HG02870 (cell line): ENCODE data around the gene MAP2.

Source experiments
- ATAC-seq: cut with Tn5 transposase; IDR thresholded peaks from one replicate; pipeline ENCODE4 v1.9.1; 2021; ENCODE audit warnings: mild to moderate bottlenecking, moderate library complexity; ENCODE audit not compliant: unreplicated experiment

MAP2 gene

GRCh38 chr2:209636076-209636475 lies 212.2 kb downstream of the MAP2 start:
- no peak for ATAC-seq

GRCh38 chr2:209637293-209637692 lies 213.4 kb downstream of the MAP2 start:
- no peak for ATAC-seq

GRCh38 chr2:209638346-209638745 lies 214.5 kb downstream of the MAP2 start:
- ATAC-seq: no peak

GRCh38 chr2:209640358-209640757 lies 216.5 kb downstream of the MAP2 start:
- no peak for ATAC-seq

- no peak for ATAC-seq
These were observed 218.4 kb downstream of the MAP2 start for GRCh38 chr2:209642146-209642820.

- ATAC-seq: no peak
These were observed 221.0 kb downstream of the MAP2 start for GRCh38 chr2:209644842-209645241.

- no peak for ATAC-seq
These were observed 224.9 kb downstream of the MAP2 start for GRCh38 chr2:209648714-209649113.

- ATAC-seq: no peak
These were observed 229.3 kb downstream of the MAP2 start for GRCh38 chr2:209653134-209653533.

GRCh38 chr2:209661286-209661894 lies 237.5 kb downstream of the MAP2 start:
- no peak for ATAC-seq

- ATAC-seq: no peak
These were observed 238.2 kb downstream of the MAP2 start for GRCh38 chr2:209662021-209662420.

- no peak for ATAC-seq
These were observed 239.3 kb downstream of the MAP2 start for GRCh38 chr2:209663139-209663538.

GRCh38 chr2:209663656-209664055 lies 239.8 kb downstream of the MAP2 start:
- no peak for ATAC-seq

GRCh38 chr2:209666296-209666695 lies 242.4 kb downstream of the MAP2 start:
- ATAC-seq: no peak

- ATAC-seq: no peak
These were observed 247.3 kb downstream of the MAP2 start for GRCh38 chr2:209671020-209671680.

- ATAC-seq: no peak
These were observed 250.0 kb downstream of the MAP2 start for GRCh38 chr2:209673811-209674210.

- ATAC-seq: no peak
These were observed 256.7 kb downstream of the MAP2 start for GRCh38 chr2:209680596-209680995.

- ATAC-seq: no peak
These were observed 257.4 kb downstream of the MAP2 start for GRCh38 chr2:209681201-209681735.

- no peak for ATAC-seq
These were observed 258.8 kb downstream of the MAP2 start for GRCh38 chr2:209682646-209683045.

- ATAC-seq: no peak
These were observed 261.5 kb downstream of the MAP2 start for GRCh38 chr2:209685340-209685739.

- ATAC-seq: no peak
These were observed 262.1 kb downstream of the MAP2 start for GRCh38 chr2:209685963-209686362.

- ATAC-seq: no peak
These were observed 262.6 kb downstream of the MAP2 start for GRCh38 chr2:209686448-209686847.
